HG03432 (cell line): ENCODE results near the gene BBS9.

ENCODE experiments used
- ATAC-seq: cut with Tn5 transposase; IDR thresholded peaks from one replicate; pipeline ENCODE4 v1.9.1; 2021; ENCODE audit warnings: mild to moderate bottlenecking, moderate library complexity; ENCODE audit not compliant: unreplicated experiment

BBS9 gene

DNA sequence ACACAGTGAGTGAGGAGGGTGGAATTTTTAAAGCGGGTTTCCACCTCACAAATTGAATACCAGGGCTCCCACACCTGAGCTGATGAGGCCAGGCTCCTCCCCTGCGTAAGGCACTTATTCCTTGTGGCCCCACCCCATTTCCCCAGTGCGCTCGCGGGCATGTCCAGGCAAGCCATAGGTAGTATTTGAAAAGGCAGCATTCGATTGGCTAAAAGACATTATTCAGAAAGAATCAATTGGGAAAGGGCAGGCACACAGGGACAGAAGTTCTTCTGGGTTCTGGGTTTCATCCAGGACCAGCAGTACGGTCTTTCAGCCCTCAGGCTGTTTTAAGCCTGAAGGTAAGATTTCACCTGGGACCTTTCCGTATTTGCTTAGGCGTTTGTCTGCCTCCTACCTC lies 222.3 kb downstream of the BBS9 start:
- ATAC-seq = no peak

DNA sequence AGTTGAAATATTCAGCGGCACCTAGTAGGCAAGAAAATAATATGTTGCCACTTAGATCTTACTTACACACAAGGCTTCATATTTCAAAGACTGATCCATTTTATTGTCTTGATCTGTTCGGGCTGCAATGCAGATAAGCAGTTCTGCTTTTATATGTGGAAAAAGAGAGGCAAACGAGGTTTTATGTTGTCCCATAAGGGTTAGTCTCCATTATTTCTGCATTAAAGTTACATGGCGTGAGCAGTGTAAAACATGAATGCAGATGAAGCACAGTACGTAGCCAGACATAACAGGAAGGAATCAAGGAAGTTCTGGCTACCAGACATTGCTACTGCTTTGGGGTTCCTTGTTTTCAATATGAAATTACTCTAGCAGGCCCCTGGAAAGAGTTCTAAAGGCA lies 224.8 kb downstream of the BBS9 start:
- no peak for ATAC-seq

DNA sequence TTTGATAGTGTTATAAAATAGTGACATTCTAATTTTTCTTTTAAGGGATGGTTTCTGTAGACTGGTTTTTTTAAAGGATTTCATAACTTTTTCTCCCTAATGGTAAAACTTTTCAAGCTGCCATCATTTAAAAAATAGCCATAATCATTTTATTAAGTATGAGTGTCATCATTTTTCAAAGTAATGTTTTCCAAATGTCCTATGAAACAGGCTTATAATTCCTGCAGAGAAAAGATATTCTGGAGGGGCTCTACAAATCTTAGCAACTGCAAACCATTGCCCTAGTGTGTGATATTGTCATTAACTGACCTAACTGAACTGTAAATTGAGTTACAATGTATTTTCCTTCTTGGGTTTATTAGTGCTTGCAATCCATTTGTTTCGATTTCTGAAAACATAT lies 226.0 kb downstream of the BBS9 start:
- no peak for ATAC-seq

DNA sequence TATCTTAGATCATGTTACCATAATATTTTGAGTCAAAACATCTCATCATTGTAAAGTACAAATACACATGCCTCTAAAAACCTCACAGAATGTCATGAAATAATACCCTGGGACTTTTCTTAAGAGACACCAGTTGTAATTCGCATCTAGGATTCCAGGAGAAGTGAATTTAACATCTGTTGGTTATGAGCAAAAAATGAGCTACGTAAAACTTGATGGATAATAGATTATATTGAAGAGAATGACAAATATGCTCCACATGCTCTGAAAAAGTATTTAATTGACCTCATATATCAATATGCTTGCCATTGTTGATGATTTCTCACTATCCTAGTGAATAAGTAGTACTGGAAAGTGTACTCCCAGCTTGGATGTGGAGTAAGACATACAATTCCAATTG lies 227.0 kb downstream of the BBS9 start:
- ATAC-seq = no peak

DNA sequence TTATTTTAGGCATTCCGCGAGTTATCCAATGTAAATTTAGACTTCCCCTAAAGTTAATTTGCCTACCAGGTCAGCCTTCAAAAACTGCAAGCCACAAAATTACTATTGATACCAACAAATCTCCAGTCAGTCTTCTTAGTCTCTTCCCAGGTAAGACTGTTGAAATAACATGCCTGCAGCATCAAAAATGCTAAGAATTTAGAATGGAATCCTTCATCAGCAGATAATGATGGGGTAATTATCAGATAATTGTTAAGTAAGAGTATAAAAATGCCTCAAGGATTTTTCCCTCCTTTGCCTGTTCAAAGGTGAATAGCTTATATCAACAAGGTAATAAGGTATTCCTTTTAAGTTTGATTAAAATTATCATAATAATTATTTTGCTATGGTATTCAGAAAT lies 228.5 kb downstream of the BBS9 start:
- no peak for ATAC-seq

DNA sequence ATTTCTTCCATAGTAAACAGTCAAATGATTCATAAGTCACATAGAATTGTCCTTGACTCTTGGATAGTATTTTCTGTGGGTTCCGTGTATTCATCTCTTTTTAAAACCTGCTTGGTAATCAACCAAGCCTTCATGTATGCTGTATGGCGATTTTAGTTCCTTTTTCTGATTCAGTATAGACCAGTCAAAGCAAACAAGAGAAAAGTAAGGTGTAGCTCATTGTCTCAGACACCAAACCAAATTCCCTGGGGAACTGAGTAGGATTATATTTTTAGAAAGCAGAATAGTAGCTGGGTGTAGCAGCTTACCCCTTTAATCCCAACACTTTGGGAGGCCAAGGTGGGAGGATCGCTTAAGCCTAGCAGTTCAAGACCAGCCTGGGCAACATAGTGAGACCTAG lies 240.5 kb downstream of the BBS9 start:
- no peak for ATAC-seq

DNA sequence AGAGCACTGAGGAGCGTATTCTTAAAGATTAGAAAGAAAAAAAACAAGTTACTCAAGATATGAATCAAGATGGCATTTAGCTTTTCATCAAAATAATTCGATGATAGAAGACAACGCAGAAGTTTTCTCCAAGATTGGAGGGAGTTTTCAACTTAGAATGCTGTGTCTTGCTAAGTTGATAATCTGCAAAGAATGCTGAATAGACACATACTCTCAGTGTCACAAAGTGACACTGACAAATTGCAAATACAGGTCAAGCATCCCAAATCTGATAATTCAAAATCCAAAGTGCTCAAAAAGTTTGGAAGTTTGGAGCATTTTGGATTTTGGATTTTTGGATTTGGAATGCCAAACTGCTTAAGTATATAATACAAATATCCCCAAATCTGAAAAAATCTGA lies 243.8 kb downstream of the BBS9 start:
- ATAC-seq = no peak

DNA sequence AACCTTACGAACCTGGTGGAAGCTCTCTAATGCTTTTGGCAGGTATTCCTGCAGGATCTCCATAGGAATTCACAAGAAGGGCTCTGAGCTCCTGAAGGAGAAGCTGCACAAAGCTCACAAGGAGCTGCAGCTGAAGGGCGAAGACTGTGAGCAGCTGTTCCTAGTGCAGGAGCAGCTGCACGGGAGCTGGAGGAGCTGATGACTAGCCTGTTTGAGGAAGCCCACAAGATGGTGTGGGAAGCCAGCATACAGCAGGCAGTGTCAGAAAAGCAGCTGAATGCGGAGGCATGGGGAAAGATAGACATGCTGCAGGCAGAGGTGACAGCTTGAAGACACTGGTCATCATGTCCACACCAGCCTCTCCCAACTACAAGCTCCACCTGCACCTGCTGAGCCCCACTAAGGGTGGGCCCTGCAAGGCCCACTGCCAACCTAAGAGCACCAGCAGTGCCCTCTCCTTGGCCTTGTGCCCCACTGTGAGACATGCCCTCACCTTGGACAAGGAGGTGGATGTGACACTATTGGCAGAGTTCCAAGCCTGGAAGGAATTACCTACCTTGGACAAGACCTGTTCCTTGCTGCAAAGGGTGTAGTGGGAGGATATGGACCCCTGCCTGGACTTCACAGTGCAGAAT lies 250.6 kb downstream of the BBS9 start:
- no peak for ATAC-seq

DNA sequence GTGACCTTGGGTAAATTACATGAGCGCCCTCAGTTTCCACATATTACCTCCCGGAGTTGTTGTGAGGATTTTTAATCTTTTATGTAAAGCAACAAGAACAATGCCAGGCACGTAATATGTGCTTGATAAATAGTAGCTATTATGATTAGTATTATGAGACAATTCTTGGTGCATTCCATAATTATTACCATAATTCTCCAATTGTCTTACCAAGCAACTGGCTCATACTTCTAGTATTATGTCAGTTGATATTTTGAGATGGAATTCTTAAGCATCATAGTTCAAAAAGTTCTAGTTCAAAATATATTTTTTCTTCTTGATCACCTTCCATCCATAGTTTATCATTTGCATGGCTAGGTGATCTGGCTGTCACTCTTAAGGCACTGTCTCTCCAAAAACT lies 259.0 kb downstream of the BBS9 start:
- no peak for ATAC-seq

DNA sequence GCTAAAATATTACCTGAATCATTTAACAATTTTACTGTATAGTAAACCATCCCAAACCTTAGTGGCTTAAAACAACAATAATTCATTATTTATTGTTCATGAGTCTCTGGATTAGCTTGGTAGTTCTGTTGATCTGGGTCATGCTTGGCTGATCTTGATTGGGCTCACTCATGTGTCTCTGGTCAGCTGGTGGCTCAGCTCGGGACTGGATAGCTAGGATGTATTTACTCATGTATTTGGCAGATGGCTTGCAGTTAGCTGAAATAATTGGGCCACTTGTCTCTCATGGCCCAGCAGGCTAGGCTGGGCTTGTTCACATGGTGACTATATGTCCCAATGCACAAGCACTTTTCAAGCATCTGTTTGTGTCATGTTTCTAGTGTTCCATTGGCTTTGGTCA lies 262.8 kb downstream of the BBS9 start:
- ATAC-seq = no peak

DNA sequence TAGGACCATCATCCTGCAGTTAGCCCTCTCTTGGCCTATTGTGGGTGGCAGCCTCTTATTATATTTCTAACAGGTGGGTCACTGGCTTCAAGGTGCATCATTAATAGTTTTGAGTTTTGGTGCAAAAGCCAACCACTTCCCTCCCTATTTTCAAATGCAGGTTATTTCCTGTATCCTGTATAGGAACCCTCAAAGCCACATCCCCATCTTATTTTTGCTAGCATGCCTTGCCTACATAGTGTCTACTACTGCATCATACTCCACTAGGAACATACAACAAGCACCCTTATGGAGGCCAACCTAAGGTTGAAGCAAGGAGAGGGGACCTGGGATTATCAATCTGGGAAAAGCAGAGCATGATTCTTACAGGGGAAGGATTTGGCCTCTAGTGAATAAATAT lies 264.4 kb downstream of the BBS9 start:
- ATAC-seq = no peak

DNA sequence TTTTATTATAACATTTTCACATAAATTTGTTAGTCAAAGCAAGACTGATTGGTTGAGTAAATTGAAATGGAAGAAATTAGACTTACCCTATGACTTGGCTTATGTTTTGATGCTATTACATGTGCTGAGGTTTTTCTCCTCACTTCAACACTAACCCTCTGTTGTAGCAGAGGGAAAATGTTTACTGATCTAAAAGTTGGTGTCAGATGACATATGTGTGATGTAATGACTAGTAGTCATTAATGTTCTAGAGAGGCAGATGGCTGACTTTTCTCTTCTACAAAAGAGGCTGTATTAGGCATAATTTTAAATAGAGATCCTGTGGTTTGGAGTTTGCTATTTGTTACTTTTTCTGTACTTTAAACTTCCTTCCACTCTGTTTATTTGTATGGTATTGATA lies 266.0 kb downstream of the BBS9 start:
- no peak for ATAC-seq

DNA sequence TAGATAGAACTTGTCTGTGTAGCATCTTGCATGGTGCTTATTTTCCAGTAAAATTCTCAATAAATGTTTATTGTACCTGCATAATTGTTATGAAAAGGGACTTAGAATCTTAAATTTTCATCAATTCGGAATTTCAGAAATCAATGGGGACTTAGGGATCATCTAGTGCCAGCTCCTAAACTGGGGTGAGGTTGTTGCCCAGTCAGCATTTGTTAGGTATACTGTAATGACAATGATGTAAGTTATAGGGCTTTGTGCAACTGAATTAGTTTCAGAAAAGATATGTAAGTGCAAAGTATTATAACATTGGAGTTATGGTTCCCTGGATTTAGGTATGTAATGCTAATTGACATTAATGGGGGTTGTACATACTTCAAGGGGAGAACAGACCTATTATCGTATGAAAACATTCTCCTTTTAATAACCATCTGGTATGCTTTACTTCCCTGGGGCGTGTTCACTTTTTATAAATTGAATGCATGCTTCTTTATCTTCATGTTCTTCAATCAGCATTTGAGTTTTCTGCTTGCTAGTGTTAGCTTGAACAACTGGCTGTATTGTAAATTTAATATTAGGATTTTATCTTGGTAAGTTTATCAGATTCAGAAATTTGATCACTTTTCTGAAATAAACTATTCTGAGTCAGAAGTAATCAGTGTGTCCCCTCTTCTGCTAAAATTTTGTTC lies 270.3 kb downstream of the BBS9 start:
- ATAC-seq = no peak

DNA sequence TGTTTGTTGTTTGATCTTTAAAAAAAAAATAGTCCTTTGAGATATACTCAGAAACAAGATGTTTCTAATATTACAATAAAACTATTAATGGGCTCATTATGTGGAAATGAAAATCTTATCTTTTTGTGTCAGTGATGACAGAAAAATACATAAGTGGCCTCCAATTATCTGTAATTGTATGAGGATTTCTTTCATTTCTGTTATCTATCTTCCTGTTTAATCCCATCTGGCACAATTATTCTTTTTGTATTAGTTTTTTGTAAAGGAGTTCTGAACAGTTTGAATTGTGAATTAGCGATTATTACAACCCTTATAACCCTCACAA lies 270.8 kb downstream of the BBS9 start:
- no peak for ATAC-seq

DNA sequence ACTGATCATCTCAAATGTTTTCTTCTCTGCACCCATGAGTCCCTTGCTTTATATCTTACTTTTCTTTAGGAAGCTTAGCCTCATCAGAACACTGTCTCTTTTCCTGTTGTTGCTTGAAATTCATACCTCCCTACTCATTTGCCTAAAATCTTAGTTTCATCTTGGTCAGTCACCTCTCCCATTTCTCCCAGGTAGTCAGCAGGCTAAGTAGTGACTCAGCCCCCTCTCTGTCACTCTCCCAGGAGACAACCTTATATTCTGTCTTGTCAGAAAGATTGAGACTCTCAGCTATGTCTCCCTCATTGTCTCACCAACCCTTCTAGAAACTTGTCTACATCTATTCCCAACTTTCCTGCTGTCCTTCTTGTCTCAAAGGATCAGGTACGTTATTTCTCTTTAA lies 280.9 kb downstream of the BBS9 start:
- no peak for ATAC-seq

DNA sequence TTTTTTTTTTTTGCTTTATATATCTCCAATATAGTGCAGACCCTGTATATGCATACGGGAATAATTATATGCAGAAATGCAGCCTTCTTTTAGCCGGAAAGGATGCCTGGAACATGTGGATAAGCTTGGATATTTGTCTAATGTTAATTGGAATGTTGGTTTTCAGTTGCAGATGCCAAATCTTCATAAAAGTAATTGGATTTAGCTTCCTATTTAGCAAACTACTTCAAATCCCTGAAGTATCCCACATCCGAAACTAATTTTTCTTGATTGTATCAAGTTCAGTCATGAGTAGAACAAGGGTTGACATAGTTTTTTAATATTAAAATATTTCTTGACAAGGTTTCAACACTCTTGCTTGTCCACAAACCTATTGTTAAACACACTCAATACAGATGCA lies 281.7 kb downstream of the BBS9 start:
- ATAC-seq = no peak

DNA sequence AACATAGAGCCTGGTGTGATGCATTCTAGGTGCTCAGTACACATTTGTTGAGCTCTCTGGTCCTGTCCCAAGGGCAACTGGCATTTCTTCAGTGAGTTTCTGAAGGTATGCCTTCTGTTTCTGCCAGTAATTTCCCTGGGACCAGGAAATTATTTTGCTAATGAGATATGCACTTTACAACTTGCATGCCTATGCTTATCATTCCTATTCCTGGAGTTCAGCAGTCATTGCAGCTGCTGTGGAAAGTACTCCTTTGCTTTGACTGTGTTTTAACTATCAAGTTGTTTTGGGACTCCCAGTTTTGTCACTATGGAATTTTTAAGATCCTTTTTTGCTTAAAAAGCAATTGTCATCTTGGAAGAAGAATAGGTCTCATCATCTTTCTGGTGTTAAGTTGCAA lies 283.0 kb downstream of the BBS9 start:
- ATAC-seq = no peak

DNA sequence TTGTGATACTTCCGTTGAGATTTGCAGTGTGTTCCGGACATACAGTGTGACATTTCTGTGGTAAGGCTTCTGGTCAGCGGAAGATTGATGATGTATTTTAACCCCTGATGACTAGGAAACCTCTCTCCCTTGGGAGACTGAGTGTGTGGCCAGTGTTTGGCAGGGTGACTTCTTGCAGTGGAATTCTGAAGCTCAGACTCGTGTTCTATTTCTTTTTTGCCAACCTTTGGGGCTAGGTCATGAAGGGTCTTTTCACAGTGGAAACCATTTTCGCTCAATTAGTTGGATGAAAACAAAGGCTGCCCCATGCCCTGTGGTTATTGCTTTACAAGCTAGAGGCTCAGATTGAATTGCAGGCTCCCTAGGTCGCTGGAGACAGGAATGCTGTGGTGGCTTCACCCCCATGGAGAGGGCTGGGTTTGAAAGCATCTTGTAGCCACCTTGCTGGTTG lies 288.9 kb downstream of the BBS9 start:
- ATAC-seq = no peak

DNA sequence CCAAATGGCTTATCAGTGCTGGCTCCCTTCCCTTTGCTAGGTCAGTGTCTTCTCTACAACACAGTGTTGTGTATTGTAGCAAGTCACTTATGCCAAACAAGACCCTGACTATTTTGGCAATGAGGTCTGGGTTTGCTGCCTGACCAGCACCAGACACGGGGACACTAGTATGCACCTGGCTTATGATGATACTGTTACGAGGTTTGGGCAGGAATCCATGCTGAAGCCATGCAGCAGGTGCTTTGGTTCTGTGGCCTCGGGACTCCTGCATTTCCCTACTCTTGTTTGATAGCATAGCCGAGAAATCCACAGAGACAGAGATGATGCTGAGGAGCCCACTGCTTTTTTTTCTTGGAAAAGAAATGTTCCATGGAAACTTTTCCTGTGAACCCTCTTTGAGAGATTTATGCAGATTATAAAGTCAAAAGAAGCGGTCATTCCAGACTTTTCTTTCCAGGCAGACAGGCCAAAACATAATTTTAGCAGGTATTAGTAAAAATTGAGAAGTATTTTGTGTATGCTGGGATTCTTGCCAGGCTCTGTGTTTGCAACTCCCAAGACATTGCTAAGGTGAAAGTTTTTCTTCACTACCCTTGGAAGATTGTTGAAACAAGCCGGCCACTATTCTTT lies 291.1 kb downstream of the BBS9 start:
- ATAC-seq = no peak

DNA sequence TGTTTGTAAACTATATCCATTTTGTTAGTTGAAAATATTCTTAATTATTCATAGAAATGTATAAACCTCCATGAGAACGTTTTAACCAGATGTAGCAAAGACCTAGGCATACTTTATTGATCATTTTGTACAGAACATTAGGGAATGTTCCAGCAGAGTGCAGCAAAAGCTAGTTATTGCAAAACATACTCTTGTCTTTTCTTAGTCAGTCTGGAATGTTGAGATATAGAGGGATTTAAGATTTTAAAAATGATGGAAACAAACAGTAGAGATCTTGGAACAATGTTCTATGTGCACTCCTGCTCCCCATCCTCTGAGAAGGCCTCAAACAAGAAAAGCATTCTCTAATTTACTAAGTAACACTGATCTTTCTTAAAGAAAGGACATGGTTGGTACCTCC lies 292.1 kb downstream of the BBS9 start:
- no peak for ATAC-seq

DNA sequence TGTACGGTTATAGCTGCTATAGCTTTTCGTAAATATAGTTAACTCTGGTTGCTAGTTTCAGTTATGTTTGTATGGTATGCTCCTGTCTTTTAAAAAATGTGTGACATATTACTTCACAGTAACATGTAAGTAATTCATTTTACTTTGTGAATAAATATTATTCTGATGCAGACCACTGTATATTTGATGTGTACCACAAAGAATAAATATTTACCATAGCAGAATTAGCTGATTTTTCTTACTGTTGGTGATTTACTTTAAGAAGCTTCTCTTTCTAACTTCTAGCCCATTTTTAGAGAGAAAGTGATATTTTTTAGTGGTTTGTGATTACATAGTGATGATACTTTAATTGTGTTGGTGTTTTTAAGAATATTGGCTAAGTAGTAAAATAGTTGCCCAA lies 292.8 kb downstream of the BBS9 start:
- ATAC-seq = no peak

DNA sequence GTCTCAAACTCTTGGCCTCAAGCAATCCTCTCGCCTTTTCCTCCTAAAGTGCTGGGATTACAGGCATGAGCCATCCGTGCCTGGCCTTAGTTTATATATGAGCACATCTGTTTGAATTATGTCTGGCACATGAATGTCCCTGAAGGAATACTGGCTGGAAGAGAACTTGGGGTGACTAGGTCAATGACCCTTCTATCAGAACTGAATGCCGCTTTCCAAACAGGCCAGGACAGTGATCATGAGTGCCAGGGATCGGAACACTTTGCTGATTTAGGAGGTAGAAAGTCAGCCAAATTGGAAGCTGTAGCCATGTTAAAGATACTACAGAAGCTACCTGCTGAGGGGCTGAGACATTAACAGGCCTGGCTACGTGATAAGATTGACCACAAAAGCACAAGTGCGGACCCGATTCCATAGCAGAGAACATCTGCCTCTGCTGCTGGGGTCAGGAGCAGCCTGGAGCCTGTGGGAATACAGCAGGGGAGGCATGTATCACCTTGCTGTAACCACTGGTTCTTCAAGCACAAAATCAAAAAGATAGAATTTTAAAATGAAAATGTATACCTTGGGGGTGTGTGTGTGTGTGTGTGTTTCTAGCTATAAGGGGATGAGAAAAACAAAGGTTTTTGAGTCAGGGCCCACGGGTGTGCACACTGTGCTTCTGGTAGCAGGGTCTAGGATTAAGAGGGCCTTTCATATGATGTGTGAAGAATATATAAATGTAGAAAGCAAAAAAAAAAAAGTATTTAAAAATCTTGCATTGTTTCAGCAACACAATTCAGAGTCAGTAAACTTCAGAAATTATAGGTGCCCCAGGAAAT lies 293.7 kb downstream of the BBS9 start:
- ATAC-seq = peak; percentile 42
